Trophoblast cell (in vitro differentiated cells and primary cell): ENCODE measurements around the gene INTS2.

Source experiments
- DNase-seq, 2 donors: peaks; one replicate each; pipeline ENCODE4 v3.0.0-alpha.2; 2016
- H2AFZ ChIP-seq: 2 replicates; pipeline ENCODE4 v1.6.1; 2013; ENCODE audit warnings: low read length, moderate library complexity, mild to moderate bottlenecking; ENCODE audit not compliant: insufficient read depth, poor library complexity
- H2AK5ac ChIP-seq: 2 replicates; pipeline ENCODE4 v1.6.1; 2013; ENCODE audit warnings: mild to moderate bottlenecking, low read length
- H2BK120ac ChIP-seq: 2 replicates; pipeline ENCODE4 v1.6.1; 2013; ENCODE audit warnings: low read length, mild to moderate bottlenecking, moderate library complexity; ENCODE audit not compliant: insufficient read depth, poor library complexity
- H2BK12ac ChIP-seq: 2 replicates; pipeline ENCODE4 v1.6.1; 2013; ENCODE audit warnings: mild to moderate bottlenecking, low read length, moderate library complexity
- H2BK5ac ChIP-seq: 2 replicates; pipeline ENCODE4 v1.6.1; 2013; ENCODE audit warnings: low read length, low read depth, moderate library complexity, mild to moderate bottlenecking; ENCODE audit not compliant: poor library complexity
- H3K14ac ChIP-seq: 2 replicates; pipeline ENCODE4 v1.6.1; 2013; ENCODE audit warnings: mild to moderate bottlenecking, low read length
- H3K18ac ChIP-seq: 2 replicates; pipeline ENCODE4 v1.6.1; 2013; ENCODE audit warnings: mild to moderate bottlenecking, low read length
- H3K23ac ChIP-seq: 2 replicates; pipeline ENCODE4 v1.6.1; 2013; ENCODE audit warnings: low read length
- H3K27ac ChIP-seq: 2 replicates; pipeline ENCODE4 v1.5.1; 2013; ENCODE audit warnings: low read depth, mild to moderate bottlenecking, inconsistent platforms, low read length, moderate library complexity
- H3K27me3 ChIP-seq: 2 replicates; pipeline ENCODE4 v1.6.1; 2013; ENCODE audit warnings: inconsistent platforms, mild to moderate bottlenecking, low read length, moderate library complexity; ENCODE audit not compliant: insufficient read depth
- H3K36me3 ChIP-seq, 2 experiments: 1 replicate in 1 of 2; 2 replicates in 1 of 2; pipeline ENCODE4 v1.6.1; 2013; ENCODE audit warnings: low read length in 2 of 2, mild to moderate bottlenecking in 2 of 2, moderate library complexity in 1 of 2; ENCODE audit not compliant: insufficient read depth in 2 of 2, control insufficient read depth in 1 of 2
- H3K4ac ChIP-seq: 2 replicates; pipeline ENCODE4 v1.6.1; 2013; ENCODE audit warnings: low read depth, mild to moderate bottlenecking, low read length, moderate library complexity
- H3K4me1 ChIP-seq, 2 experiments: 1 replicate in 1 of 2; 2 replicates in 1 of 2; pipeline ENCODE4 v1.6.1; 2013; ENCODE audit warnings: low read length in 2 of 2, mild to moderate bottlenecking in 2 of 2, moderate library complexity in 1 of 2; ENCODE audit not compliant: insufficient read depth in 2 of 2, control insufficient read depth in 1 of 2
- H3K4me2 ChIP-seq: 2 replicates; pipeline ENCODE4 v1.6.1; 2013; ENCODE audit warnings: inconsistent platforms, mild to moderate bottlenecking, low read length, moderate library complexity
- H3K4me3 ChIP-seq: 2 replicates; pipeline ENCODE4 v1.5.1; 2013; ENCODE audit warnings: mild to moderate bottlenecking, low read depth, low read length, inconsistent platforms
- H3K79me1 ChIP-seq: one replicate; pipeline ENCODE4 v1.6.1; 2013; ENCODE audit warnings: low read length
- H3K79me2 ChIP-seq: 2 replicates; pipeline ENCODE4 v1.6.1; 2013; ENCODE audit warnings: low read length, mild to moderate bottlenecking; ENCODE audit not compliant: control insufficient read depth, insufficient read depth, poor library complexity
- H3K9ac ChIP-seq: 2 replicates; pipeline ENCODE4 v1.6.1; 2013; ENCODE audit warnings: mild to moderate bottlenecking, low read length
- H3K9me3 ChIP-seq: 2 replicates; pipeline ENCODE4 v1.6.1; 2013; ENCODE audit warnings: low read depth, mild to moderate bottlenecking, control low read depth, inconsistent platforms, low read length; ENCODE audit not compliant: insufficient read depth
- H4K12ac ChIP-seq: 2 replicates; pipeline ENCODE4 v1.6.1; 2013; ENCODE audit warnings: low read depth, mild to moderate bottlenecking, low read length, moderate library complexity
- H4K8ac ChIP-seq: 2 replicates; pipeline ENCODE4 v1.6.1; 2013; ENCODE audit warnings: low read depth, mild to moderate bottlenecking, low read length, moderate library complexity
- H4K91ac ChIP-seq: one replicate; pipeline ENCODE4 v1.6.1; 2013; ENCODE audit warnings: low read depth, mild to moderate bottlenecking, low read length, moderate library complexity
- WGBS: extraction: QIAGEN DNeasy Blood & Tissue Kit; methylation state at CpG from one replicate; pipeline ENCODE4 v1.1.7; 2013; ENCODE audit warnings: missing lambda C conversion rate; ENCODE audit not compliant: insufficient read length, insufficient coverage; ENCODE audit errors: extremely low coverage; 5-methylcytosine and 5-hydroxymethylcytosine counted together

INTS2 gene

DNA sequence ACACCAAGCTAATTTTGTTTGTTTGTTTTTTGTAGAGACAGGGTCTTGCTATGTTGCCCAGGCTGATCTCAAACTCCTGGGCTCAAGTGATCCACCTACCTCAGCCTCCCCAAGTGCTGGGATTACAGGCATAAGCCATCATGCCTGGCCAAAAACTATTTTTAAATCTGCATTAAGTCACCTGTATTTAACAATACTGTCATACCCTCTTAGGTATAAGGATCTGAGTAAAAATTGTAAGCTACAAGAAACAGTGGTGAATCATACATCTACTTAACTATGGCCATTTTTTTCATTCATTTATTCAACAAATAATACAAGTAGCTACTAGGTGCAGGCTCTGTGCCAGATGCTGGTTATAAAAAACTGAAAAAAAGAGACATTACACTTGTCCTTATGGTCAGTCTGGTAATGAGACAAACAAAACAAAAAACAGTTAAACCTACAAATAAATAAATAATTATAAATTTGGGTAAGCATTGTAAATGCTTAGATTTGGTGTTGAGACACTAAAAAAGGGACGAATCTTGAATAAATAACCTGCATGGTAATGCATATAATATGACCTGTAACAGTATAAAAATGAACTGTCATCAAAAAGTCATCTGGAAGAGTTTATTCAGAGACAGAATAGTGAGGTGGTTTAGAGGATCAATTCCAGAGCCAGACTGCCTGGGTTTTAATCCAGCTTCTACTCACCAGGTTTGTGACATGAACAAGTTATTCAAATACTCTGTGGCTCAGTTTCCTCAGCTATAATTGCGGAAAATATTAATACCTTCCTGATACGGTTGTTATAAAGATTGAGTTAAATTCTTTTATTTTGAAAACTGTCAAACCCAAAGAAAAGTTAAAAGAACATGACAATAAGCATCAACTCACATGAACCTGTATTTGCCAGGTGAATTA, 91.3 kb downstream of the INTS2 start:
- WGBS = no CpG with 5 or more reads among the region's 3 CpGs
- Histone ChIP-seq H4K12ac (no peak overlapping the region), H2AFZ (no peak overlapping the region), H3K9ac (no peak overlapping the region), H3K27me3 (no peaks in the 10 kb centered on the region), H3K36me3 (peaks cover 0 to 2% of the 10 kb centered on the region in 2 experiments), H4K8ac (no peak overlapping the region), H3K4me1 (peaks cover 0 to 4% of the 10 kb centered on the region in 2 experiments), H3K4ac (no peak overlapping the region), H3K4me3 (no peak overlapping the region), H2BK5ac (no peak overlapping the region), H3K18ac (no peak overlapping the region), H3K79me1 (no peaks in the 10 kb centered on the region), H3K79me2 (no peaks in the 10 kb centered on the region), H3K27ac (no peak overlapping the region), H2BK120ac (no peak overlapping the region), H3K14ac (no peak overlapping the region), H2BK12ac (no peak overlapping the region), H3K4me2 (no peak overlapping the region), H2AK5ac (no peak overlapping the region), H3K23ac (no peak overlapping the region), H3K9me3 (no peaks in the 10 kb centered on the region), H4K91ac (no peak overlapping the region)
- DNase-seq = no peak

DNA sequence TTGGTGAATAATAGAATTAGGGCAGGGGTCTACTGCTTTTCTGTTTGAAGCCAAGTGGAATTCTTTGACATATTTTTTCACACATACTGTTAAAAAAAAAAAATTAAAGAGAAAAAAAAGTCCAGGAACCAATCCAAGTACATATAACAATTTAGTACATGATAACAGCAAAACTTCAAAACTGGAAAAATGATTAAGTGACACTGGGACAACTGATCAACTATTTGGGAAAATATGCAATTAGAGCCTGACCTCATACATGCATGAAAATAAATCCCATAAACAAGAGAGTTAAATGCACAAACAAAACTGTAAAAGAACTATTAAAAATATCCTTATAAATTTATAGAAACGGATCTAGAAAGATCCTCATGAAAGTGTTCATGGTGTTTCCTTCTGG, 92.2 kb downstream of the INTS2 start:
- Histone ChIP-seq H3K4ac (no peak overlapping the region), H3K4me2 (no peak overlapping the region), H3K14ac (no peak overlapping the region), H4K8ac (no peak overlapping the region), H2BK12ac (no peak overlapping the region), H2BK5ac (no peak overlapping the region), H3K18ac (no peak overlapping the region), H3K36me3 (peaks cover 0 to 2% of the 10 kb centered on the region in 2 experiments), H3K23ac (no peak overlapping the region), H3K79me1 (no peaks in the 10 kb centered on the region), H2AFZ (no peak overlapping the region), H3K79me2 (no peaks in the 10 kb centered on the region), H4K12ac (no peak overlapping the region), H3K9ac (no peak overlapping the region), H3K27ac (no peak overlapping the region), H2BK120ac (no peak overlapping the region), H3K4me1 (peaks cover 0 to 4% of the 10 kb centered on the region in 2 experiments), H4K91ac (no peak overlapping the region), H3K4me3 (no peak overlapping the region), H3K9me3 (no peaks in the 10 kb centered on the region), H2AK5ac (no peak overlapping the region), H3K27me3 (no peaks in the 10 kb centered on the region)
- no CpG with 5 or more reads among the region's 1 CpG for WGBS
- no peak for DNase-seq

DNA sequence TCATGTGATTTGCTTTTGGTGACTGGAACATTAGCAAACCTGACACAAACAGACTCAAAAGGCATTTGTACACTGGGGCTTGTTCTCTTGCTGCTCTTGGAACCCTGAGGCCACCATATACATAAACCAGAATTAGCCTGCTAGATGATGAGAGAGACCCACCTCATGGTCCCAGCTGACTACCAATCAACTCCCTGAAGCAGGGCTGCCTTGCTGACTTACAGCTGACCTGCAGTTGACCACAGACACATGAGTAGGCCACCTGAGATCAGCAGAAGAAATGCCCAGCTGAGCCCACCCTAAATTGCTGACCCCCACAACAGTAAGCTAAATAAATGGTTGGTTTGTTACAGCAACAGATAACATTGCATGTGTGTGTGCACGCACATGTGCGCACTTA, 93.2 kb downstream of the INTS2 start:
- peaks cover 0 to 2% of the 10 kb centered on the region in 2 experiments for H3K36me3 ChIP-seq
- no peak overlapping the region for H2AK5ac ChIP-seq
- H3K27ac ChIP-seq = no peak overlapping the region
- no peaks in the 10 kb centered on the region for H3K9me3 ChIP-seq
- no peak overlapping the region for H3K4me2 ChIP-seq
- H3K27me3 ChIP-seq = no peaks in the 10 kb centered on the region
- peaks cover 0 to 4% of the 10 kb centered on the region in 2 experiments for H3K4me1 ChIP-seq
- H4K91ac ChIP-seq = no peak overlapping the region
- no peak overlapping the region for H2AFZ ChIP-seq
- H4K8ac ChIP-seq = no peak overlapping the region
- no peaks in the 10 kb centered on the region for H3K79me2 ChIP-seq
- H2BK120ac ChIP-seq = no peak overlapping the region
- WGBS = no CpG with 5 or more reads among the region's 2 CpGs
- no peak overlapping the region for H3K4ac ChIP-seq
- DNase-seq = no peak
- H3K9ac ChIP-seq = no peak overlapping the region
- no peak overlapping the region for H3K4me3 ChIP-seq
- no peak overlapping the region for H3K23ac ChIP-seq
- H3K14ac ChIP-seq = no peak overlapping the region
- no peak overlapping the region for H3K18ac ChIP-seq
- no peak overlapping the region for H2BK12ac ChIP-seq
- no peaks in the 10 kb centered on the region for H3K79me1 ChIP-seq
- H4K12ac ChIP-seq = no peak overlapping the region
- no peak overlapping the region for H2BK5ac ChIP-seq

DNA sequence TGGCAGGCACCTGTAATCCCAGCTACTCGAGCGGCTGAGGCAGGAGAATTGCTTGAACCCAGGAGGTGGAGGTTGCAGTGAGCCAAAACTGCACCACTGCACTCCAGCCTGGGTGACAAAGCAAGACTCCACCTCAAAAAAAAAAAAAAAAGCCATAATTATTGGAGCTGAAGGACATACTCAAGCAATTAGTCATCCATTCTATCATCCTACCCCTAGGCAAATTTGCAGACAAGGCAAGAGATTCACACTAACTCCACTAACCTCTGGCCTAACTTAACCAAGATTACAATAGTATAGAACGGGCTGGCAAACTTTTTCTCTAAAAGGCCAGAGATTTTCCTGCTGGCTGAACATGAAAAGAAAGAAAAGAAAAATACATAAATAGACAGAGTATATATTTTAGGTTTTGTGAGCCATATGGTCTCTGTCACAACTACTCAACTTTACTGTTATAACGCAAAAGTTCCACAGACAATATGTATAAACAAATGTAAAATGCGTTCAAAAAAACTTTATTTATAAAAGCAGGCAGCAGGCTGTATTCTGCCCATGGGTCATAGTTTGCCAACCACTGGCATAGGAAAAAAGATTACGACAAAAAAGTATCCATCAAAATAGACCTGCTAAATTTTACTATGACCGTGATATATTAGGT, 94.1 kb downstream of the INTS2 start:
- Histone ChIP-seq H3K9ac (no peak overlapping the region), H3K14ac (no peak overlapping the region), H3K4me1 (peaks cover 0 to 4% of the 10 kb centered on the region in 2 experiments), H3K27ac (no peak overlapping the region), H4K91ac (no peak overlapping the region), H3K36me3 (peaks cover 0 to 2% of the 10 kb centered on the region in 2 experiments), H2AFZ (no peak overlapping the region), H3K23ac (no peak overlapping the region), H2BK5ac (no peak overlapping the region), H3K27me3 (no peaks in the 10 kb centered on the region), H3K4me2 (no peak overlapping the region), H4K8ac (no peak overlapping the region), H3K79me2 (no peaks in the 10 kb centered on the region), H3K9me3 (no peaks in the 10 kb centered on the region), H3K4ac (no peak overlapping the region), H2AK5ac (no peak overlapping the region), H2BK12ac (peak overlapping the region; percentile 31), H3K79me1 (no peaks in the 10 kb centered on the region), H3K4me3 (no peak overlapping the region), H2BK120ac (no peak overlapping the region), H3K18ac (no peak overlapping the region), H4K12ac (no peak overlapping the region)
- DNase-seq = peak; percentile 31 to 90
- WGBS = no CpG with 5 or more reads among the region's 7 CpGs
